Urinary bladder (tissue), 4 donors: ENCODE data around the gene MEI1. TPM values are rescaled to one million over a fixed set of nuclear protein-coding genes. Genes with fewer than 3 reads are reported as not detected.

Source experiments
- DNase-seq: peaks from one replicate; pipeline ENCODE4 v3.0.0-alpha.2; 2015; ENCODE audit errors: extremely low spot score
- H3K27ac ChIP-seq: one replicate; pipeline ENCODE4 v1.5.1; 2013; ENCODE audit warnings: low read depth, mild to moderate bottlenecking, moderate library complexity
- H3K36me3 ChIP-seq: one replicate; pipeline ENCODE4 v1.6.1; 2013; ENCODE audit warnings: mild to moderate bottlenecking, moderate library complexity; ENCODE audit not compliant: insufficient read depth
- H3K4me1 ChIP-seq: one replicate; pipeline ENCODE4 v1.6.1; 2013; ENCODE audit warnings: mild to moderate bottlenecking, moderate library complexity; ENCODE audit not compliant: insufficient read depth
- H3K4me3 ChIP-seq: one replicate; pipeline ENCODE4 v1.5.1; 2013; ENCODE audit warnings: low read depth, low read length
- WGBS: extraction: QIAGEN DNeasy Blood & Tissue Kit; methylation state at CpG from one replicate; pipeline ENCODE4 v1.1.7; 2013; 5-methylcytosine and 5-hydroxymethylcytosine counted together
- polyA plus RNA-seq: library from polyadenylated mRNA; stranded (reverse); fragments of 200-250 nt; gene quantifications from one replicate; pipeline ENCODE4 v1.2.3, GENCODE V29; 2013
- total RNA-seq: library from RNA; depleted of rRNA; stranded (reverse); fragments of >200 nt; gene quantifications from one replicate; pipeline ENCODE4 v1.2.3, GENCODE V29; 2014
- donor health status: healthy with polysubstance abuse.
- donor health status: healthy.

The MEI1 gene
- total and polyA plus RNA-seq, 2 donors: 0.95 to 1.3 TPM

DNA sequence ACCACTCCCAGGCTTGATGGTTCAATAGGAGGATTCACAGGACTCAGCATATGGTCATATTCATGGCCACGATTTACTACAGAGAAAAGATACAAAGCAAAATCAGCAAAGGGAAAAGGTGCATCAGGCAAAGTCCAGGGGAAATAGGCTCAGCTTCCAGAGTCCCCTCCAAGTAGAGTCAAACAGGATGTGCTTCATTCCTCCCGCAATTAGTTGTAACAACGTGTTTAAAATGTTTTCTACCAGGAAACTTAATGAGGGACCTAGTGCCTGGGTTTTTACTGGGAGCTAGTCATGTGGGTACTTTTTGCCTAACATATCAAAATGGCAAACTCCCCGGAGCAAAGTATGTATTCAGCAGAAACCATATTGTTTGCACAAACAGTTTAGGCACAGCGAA is 118.7 kb downstream of the MEI1 start:
- H3K36me3 ChIP-seq: no peaks in the 10 kb centered on the region
- H3K27ac ChIP-seq: no peak overlapping the region
- no peaks in the 10 kb centered on the region for H3K4me1 ChIP-seq
- no peak overlapping the region for H3K4me3 ChIP-seq
- WGBS: 89% methylated on average over 5 of the region's 5 CpGs
- no peak for DNase-seq

DNA sequence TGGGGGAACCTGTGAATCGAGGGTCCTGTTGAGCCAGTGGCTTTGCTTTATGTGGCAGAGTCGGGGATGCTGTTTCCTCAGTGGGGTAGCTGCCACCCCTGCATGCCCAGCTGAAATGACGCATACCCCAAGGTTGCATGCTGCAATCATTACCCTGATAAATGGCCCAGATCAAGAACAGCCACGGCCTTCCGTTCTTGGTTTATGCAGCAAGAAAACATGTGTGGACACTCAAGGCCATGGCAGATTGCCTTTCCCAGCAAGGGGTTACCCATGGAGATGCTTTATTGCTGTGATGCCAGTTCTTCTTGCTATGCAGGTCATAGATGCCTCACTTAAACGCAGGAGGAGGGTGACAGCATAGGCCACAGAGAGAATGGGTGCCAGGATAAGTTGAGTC is 119.3 kb downstream of the MEI1 start:
- DNase-seq: no peak
- 92% methylated on average over 6 of the region's 6 CpGs for WGBS
- Histone ChIP-seq H3K4me3 (no peak overlapping the region), H3K36me3 (no peaks in the 10 kb centered on the region), H3K27ac (no peak overlapping the region), H3K4me1 (no peaks in the 10 kb centered on the region)

DNA sequence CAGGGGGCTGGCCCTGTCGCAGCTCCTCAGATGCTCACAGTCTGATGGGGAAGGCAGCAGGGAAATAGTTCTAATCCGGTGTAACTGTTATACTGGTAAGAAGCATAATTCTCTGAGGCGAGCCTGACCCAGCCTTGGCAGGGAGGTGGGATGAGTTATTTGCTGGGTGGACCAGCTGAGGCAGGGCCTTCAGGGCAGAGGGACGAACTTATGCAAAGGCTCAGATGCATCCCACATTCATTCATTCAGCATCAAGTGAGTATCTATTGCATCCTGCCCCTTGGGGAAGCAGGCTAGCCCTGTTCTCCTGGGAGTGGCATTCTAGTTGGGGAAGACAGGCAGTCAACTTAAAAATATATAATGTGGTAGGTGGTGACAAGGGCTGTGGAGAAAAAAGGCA is 120.0 kb downstream of the MEI1 start:
- WGBS: 95% methylated on average over 4 of the region's 4 CpGs
- H3K27ac ChIP-seq: no peak overlapping the region
- DNase-seq: no peak

DNA sequence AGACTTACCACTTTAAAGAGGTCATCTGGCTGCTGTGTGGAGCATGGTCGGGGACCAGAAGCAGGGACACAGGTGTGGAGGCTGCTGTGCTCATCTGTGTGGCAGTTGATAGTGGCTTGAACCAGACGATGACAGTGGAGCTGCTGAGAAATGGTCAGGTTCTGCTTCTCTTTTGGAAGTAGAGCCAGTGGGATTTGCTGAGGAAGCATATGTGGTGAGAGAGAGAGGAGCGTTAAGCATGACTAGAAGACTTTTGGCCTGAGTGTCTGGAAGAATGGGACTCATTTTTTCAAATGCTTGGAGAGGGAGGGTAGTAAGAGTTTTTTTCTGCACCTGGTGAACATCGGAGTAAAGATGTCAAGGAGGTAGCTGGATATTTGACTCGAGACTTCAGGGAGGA is 121.1 kb downstream of the MEI1 start:
- Histone ChIP-seq H3K4me3 (no peak overlapping the region), H3K4me1 (no peaks in the 10 kb centered on the region), H3K27ac (no peak overlapping the region), H3K36me3 (no peaks in the 10 kb centered on the region)
- DNase-seq: no peak
- 83% methylated on average over 5 of the region's 5 CpGs for WGBS

More for the DNA sequence above, 120.0 kb downstream of the MEI1 start:
- Histone ChIP-seq H3K4me1 (no peaks in the 10 kb centered on the region), H3K4me3 (no peak overlapping the region), H3K36me3 (no peaks in the 10 kb centered on the region)

DNA sequence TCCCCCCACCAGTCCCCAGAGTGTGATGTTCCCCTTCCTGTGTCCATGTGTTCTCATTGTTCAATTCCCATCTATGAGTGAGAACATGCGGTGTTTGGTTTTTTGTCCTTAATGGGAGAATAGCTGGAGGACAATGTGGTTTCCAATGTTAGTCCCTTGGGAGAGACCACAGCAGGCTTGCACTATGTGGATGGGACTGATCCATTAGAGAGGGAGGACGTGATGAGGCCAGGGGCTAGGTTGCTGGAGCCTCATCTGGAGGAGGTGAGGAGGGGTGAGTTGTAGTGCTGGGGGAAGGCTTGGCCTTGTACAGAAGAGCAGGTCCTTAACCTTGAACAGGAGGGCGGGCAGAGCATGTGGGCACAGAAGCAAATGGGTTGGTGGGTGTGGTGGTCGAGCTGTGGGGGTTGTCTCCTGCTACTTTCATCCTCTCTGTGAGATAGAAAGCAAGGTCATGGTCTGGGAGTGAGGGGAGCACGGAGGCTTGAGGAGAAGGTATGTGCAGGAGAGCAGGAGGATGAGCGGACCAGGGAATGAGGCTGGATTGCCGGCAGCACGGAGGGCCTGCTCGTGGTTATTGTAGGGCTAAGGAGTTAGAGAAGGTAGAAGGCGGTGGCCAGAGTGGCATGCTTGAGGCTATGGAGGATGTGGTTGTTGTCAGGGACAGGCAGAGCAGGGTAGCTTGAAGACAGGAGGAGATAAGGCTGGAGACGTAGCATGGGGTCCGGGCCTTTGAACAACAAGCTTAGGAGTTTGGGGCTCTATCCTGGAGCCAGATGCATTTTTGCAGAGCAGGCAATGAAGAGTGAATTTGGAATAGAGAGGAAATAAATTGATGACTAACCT is 122.4 kb downstream of the MEI1 start:
- 88% methylated on average over 12 of the region's 12 CpGs for WGBS
- DNase-seq: no peak
- Histone ChIP-seq H3K27ac (no peak overlapping the region), H3K4me1 (no peaks in the 10 kb centered on the region), H3K36me3 (no peaks in the 10 kb centered on the region), H3K4me3 (no peak overlapping the region)

DNA sequence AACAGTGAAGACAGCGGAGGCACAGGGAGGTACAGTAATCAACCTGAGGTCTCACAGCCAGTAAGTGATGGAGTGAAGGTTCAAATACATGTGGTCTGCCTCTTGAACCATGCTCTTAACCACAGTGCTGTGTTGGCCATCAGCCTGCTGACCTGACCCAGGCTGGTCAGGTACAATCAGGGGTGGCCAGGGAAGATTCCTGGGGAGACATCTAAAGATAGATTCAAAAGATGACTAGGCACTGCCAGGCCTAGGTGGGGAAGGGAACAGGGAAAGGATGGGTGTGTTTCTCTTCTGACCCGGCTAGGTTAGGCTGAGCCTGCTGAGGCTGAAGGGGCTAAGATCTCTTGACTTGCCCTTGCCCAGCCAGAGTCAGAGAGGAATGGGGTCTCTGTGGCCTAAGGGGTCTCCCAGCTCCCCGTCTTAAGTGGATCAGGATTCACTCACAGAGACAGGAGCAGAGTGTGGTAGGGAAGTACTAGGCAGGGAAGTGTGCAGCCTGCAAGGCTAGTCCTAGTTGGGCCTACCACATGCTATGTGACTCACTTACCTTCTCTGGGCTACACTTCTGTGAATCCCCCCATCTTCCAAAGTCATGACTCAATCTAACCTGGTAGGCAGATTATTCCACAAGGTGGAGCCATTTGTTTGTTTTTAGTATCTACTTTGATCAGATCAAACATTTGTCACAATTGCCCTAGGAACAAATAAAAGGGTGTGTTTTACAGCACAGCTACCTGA is 123.2 kb downstream of the MEI1 start:
- WGBS: 90% methylated on average over 3 of the region's 3 CpGs
- Histone ChIP-seq H3K27ac (no peak overlapping the region), H3K4me1 (no peaks in the 10 kb centered on the region), H3K36me3 (no peaks in the 10 kb centered on the region), H3K4me3 (no peak overlapping the region)
- no peak for DNase-seq

DNA sequence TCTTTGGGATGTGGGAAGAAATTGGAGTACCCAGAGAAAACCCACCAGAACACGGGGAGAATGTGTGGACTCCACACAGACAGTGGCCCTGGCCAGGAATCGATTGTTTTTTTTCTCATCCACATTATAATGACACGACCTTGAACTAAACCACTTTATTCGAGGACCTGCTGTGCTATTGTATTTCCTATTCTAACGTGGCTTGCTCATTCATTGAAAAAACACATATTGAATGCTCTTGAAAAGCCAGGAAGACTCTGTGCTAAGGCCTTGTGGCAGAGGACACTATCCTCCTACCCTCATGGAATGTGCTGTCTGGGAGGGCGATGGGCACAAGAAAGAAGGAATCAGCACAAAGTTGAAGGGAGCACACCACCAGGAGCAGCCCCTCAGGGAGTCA is 124.5 kb downstream of the MEI1 start:
- H3K4me3 ChIP-seq: no peak overlapping the region
- no peak overlapping the region for H3K27ac ChIP-seq
- no peaks in the 10 kb centered on the region for H3K4me1 ChIP-seq
- 89% methylated on average over 6 of the region's 6 CpGs for WGBS
- H3K36me3 ChIP-seq: no peaks in the 10 kb centered on the region
- no peak for DNase-seq

DNA sequence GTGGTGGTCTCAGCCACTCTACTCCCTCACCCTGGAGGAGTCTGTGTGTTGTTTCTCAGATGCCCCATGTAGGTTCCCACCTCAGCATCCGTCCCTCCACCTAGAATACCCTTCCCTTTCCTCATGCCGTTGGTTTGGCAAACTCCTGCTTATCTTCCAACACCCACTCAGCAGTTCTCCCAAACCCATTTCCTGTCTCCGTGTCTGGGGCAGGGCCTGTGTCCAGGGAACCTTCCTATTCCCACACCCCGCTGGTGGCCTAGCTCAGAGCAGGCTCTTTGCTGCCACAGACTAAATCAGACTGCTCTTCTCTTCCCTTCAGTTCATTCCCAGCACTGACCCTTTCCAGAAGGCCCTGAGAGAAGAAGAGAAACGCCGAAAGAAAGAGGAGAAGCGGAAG is 126.1 kb downstream of the MEI1 start:
- no peak overlapping the region for H3K27ac ChIP-seq
- H3K4me1 ChIP-seq: no peaks in the 10 kb centered on the region
- 63% methylated on average over 7 of the region's 7 CpGs for WGBS
- H3K36me3 ChIP-seq: no peaks in the 10 kb centered on the region
- no peak overlapping the region for H3K4me3 ChIP-seq
- DNase-seq: no peak

DNA sequence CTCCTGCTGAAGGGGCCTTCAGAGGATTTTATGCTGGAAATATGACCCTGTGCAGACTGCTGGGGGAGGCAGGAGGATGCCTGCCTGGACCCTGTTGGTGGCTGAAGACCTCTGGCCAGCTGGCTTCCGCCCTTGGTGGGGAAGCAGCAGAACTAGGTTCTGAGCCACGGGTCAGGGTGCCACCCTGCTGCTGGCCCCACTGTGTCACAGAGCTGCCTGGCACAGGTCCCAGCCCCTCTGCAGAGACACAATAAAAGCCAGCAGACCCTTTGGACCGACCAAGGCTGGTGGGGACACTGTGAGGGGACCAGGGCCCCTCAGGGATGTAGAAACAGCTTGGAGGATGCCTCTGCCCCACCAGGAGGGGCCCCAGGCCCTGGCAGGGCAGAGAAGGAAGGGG is 126.7 kb downstream of the MEI1 start:
- Histone ChIP-seq H3K4me3 (no peak overlapping the region), H3K36me3 (no peaks in the 10 kb centered on the region), H3K4me1 (no peaks in the 10 kb centered on the region), H3K27ac (no peak overlapping the region)
- DNase-seq: no peak
- 56% methylated on average over 3 of the region's 3 CpGs for WGBS

DNA sequence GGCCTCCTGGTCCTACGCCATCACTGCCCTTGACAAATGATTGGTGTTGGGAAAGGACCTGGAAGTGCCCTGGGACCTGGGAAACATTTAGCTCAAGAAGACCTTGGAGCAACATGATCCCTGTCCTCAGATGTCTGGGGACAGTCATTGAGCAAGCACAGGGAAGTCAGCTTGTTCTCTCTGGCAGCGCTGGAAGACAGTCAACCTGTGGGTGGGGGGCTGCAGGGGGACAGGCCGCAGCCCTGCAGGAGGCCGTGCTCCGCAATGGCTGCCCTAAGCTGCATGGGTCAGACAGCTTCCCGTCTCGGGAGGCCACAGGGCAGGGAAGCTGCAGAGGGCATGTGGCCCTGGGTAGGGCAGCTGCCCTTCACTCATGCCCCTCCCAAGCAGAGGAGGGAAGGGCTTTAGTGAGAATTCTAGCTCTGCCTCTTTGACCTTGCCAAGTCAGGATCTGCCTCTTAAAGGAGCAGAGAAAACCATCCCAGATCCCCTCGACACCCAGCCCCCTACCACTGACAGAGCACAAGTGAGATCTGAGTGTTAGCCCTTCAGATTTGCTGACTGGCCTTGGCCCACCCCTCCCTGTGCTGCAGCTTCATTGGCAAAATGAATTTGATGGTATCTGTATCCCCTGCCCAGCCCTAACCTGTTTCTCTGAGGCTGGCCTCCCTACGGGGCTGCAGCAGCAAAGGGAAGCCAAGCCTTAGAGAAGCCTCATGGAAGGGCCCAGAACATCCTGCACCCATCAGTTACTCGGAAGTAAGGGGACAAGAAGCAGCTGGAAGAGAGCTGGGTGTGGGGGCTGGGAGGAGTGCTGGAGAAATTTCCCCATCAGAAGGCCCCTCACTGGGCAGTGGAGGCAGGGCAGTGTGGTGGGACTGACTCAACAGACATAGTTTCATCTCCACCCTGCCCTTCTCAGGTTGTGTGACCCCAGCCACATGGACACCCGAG is 127.4 kb downstream of the MEI1 start:
- Histone ChIP-seq H3K4me1 (no peaks in the 10 kb centered on the region), H3K27ac (no peak overlapping the region), H3K36me3 (no peaks in the 10 kb centered on the region), H3K4me3 (no peak overlapping the region)
- DNase-seq: no peak
- WGBS: 56% methylated on average over 11 of the region's 11 CpGs

DNA sequence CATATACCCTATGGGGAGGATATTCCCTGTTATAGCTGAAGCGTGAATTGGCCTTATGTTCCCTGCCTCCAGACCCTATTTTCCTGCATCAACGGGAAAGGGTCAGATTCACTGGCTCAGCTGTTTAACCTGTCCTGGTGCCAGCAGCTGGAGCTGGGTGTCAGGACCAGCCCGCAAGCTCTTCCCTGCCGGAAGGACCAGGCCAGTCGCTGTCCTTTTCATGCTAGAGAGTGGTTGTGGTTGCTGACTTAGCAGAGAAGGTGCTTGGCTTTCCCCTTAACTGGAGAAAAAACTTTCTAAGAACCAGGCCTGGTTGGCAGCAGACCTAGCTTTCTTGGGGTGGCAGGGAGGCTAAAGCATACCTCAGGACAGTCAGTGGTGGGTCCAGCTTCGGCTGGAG is 128.4 kb downstream of the MEI1 start:
- 81% methylated on average over 6 of the region's 6 CpGs for WGBS
- Histone ChIP-seq H3K27ac (no peak overlapping the region), H3K4me3 (no peak overlapping the region), H3K36me3 (no peaks in the 10 kb centered on the region), H3K4me1 (no peaks in the 10 kb centered on the region)
- DNase-seq: no peak

DNA sequence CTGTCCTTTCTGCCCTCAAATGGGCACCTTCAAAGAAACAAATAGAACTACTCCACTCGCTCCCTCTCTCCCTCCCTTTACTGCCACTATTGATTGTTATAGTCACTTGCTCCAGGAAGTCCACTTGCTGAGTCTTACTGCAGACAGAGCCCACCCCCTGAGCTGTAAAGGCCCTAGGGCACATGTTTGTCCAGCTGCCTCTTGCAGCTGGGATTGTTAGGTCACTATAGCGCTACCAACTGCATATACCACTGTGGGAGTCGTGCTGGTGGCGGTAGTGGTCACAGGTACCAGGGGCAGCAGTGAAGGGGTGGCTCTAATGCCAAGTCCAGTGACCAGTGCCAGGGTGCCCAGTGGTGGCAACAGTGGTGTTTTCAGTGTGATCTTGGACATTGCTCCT is 129.2 kb downstream of the MEI1 start:
- H3K4me3 ChIP-seq: no peak overlapping the region
- no peaks in the 10 kb centered on the region for H3K4me1 ChIP-seq
- no peaks in the 10 kb centered on the region for H3K36me3 ChIP-seq
- no peak for DNase-seq
- 89% methylated on average over 4 of the region's 4 CpGs for WGBS
- H3K27ac ChIP-seq: no peak overlapping the region

DNA sequence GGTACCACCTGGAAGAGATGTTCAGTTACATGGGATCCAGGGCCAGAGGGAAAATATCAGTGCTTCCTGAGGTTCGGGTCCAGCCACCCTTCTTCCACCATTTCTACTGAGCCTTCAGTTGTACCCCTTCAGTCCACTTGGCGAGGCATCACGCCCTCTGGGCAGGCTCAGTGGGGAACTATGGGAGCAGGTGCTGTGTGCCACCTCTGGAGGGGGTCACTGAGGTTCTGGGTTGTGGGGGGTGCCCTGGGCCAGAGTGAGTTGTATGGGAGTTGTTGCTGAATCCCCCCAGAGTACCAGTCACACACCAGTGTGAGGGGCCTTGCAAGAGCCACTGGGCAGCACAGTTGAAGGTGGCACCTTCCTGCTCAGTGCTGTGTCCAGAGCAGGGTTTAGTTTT is 130.9 kb downstream of the MEI1 start:
- 95% methylated on average over 3 of the region's 3 CpGs for WGBS
- Histone ChIP-seq H3K4me3 (no peak overlapping the region), H3K4me1 (no peaks in the 10 kb centered on the region), H3K36me3 (no peaks in the 10 kb centered on the region), H3K27ac (no peak overlapping the region)
- no peak for DNase-seq
